ENCODE results near the gene SMAD6.

DNA sequence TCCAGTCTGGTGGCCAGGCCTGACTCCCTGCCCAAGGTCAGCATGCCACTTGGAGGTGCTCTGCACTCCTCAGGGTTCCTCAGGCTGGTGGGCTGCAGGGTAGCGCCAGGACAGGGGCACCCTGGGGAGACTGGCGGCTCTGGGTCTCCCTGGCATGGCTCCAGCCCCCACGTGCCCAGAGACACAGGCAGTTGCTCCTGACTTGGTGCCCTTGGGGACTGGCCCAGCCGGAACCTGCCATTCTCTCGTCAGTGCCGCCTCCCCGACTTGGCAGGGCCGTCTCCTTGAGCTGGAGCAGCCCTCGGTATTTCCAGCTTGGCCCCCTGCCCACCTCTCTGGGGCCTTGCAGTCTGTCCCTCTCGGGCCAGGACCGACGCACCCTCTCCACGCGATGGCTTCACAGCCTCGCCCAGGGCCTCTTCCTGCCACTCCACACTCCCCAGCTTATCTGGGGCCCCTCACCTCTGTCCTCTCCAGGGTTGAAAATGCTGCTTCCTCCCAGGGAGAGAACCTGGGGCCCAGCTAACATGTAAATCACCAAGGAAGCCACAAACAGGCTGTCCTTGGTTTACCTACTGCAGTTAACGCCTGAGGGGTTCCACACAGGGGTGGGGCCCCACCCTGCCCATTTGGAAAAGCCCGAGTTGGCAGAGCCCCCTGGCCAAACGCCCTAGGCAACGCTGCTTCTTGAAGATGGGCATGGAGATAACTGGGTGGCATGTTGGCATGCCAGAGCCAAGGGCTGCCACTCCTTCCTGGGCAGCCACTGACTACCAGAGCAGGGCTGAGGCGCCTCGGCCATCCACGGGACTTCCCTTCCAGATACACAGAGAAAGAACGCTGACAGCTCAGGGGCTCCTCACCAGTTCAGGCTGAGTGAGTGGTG, 61.4 kb downstream of the SMAD6 start:
- TF ChIP-seq, protein P1, sequence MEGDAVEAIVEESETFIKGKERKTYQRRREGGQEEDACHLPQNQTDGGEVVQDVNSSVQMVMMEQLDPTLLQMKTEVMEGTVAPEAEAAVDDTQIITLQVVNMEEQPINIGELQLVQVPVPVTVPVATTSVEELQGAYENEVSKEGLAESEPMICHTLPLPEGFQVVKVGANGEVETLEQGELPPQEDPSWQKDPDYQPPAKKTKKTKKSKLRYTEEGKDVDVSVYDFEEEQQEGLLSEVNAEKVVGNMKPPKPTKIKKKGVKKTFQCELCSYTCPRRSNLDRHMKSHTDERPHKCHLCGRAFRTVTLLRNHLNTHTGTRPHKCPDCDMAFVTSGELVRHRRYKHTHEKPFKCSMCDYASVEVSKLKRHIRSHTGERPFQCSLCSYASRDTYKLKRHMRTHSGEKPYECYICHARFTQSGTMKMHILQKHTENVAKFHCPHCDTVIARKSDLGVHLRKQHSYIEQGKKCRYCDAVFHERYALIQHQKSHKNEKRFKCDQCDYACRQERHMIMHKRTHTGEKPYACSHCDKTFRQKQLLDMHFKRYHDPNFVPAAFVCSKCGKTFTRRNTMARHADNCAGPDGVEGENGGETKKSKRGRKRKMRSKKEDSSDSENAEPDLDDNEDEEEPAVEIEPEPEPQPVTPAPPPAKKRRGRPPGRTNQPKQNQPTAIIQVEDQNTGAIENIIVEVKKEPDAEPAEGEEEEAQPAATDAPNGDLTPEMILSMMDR (conservative IDR thresholded peaks at IDR 0.05; ENCODE audit: low read depth, low read length): no peak
- TF ChIP-seq SMC3 (IDR thresholded peaks at IDR 0.05; ENCODE audit: low read depth, low read length) (no peak), POLR2A (IDR thresholded peaks at IDR 0.05; ENCODE audit: low read depth, low read length) (no peak), FOS (IDR thresholded peaks at IDR 0.05; ENCODE audit: low read depth, low read length) (no peak), MAFK (IDR thresholded peaks at IDR 0.05; ENCODE audit: low read depth, low read length) (no peak), MXI1 (IDR thresholded peaks at IDR 0.05; ENCODE audit: borderline replicate concordance, low read depth, low read length) (no peak), CEBPB (IDR thresholded peaks at IDR 0.05; ENCODE audit: low read depth, low read length) (no peak)
- TF ChIP-seq, protein P2, sequence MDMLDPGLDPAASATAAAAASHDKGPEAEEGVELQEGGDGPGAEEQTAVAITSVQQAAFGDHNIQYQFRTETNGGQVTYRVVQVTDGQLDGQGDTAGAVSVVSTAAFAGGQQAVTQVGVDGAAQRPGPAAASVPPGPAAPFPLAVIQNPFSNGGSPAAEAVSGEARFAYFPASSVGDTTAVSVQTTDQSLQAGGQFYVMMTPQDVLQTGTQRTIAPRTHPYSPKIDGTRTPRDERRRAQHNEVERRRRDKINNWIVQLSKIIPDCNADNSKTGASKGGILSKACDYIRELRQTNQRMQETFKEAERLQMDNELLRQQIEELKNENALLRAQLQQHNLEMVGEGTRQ (IDR thresholded peaks at IDR 0.05; ENCODE audit: low read depth, low read length): no peak

Measured in IMR-90 (cell line).